Renal cortex interstitium (tissue), 11 donors: ENCODE results near the gene RPS6KC1. TPM values are rescaled to one million over a fixed set of nuclear protein-coding genes. Genes with fewer than 3 reads are reported as not detected.
"Not testable (repeated sequence)": the region's sequence is repeated elsewhere in the genome, so short reads cannot be mapped to it uniquely, and the experiment has no call there.

Experiments
- DNase-seq, 11 donors: peaks; one replicate each; pipeline ENCODE4 v3.0.0-alpha.2; 2013; ENCODE audit warnings: low read depth in 9 of 11, low spot score in 4 of 11; ENCODE audit errors: extremely low read depth in 1 of 11
- polyA plus RNA-seq, 3 donors: library from polyadenylated mRNA; unstranded; fragments of 120-200 nt; gene quantifications; one replicate each; pipeline ENCODE4 v1.2.1, GENCODE V29; 2013; ENCODE audit not compliant: insufficient read length in 3 of 3

The RPS6KC1 gene
- polyA plus RNA-seq, 3 donors: 21.9 to 23.5 (median 22.6) TPM

- no peak for DNase-seq
Measured at GRCh38 chr1:213099682-213100399, 48.8 kb downstream of the RPS6KC1 start.

GRCh38 chr1:213100565-213100964 is 49.5 kb downstream of the RPS6KC1 start:
- DNase-seq: not testable (repeated sequence)

- DNase-seq: no peak
Measured at GRCh38 chr1:213103377-213104306, 52.6 kb downstream of the RPS6KC1 start.

DNA sequence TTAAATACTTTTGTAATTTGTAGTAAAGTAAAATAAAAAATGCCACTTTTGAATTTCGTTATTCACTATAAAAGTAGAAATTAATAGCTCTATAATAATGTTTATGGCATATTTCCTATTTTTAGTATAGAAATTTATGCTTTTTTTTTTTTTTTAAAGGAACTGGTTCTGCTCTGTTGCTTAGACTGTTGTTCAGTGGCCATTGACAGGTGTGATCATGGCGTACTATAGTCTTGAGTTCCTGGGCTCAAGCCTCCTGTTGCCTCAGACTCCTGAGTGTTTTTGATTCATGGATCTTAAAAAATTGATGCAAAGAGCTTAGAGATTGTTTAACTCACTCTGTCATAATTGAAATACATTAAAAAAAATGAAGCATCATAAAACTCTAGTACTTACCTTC is 53.6 kb downstream of the RPS6KC1 start:
- DNase-seq: no peak

DNA sequence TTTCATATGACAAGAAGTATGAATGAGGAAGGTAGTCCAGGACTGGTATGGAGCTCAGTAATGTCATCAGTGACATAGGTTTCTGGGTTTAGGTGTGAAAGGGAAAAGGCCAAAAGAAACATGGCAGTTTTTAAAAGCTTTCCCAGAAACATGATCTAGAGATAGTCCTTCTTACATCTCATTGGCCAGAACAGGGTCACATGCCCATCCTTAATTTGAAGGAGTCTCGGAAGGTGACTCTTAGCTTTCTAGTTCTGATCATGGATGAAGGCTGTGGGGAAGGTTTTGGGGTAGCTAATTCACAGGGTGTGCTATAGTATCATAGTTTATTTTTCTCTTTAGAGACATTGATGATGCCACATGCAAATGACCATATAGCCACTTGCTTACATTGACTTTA is 55.3 kb downstream of the RPS6KC1 start:
- DNase-seq: no peak

DNA sequence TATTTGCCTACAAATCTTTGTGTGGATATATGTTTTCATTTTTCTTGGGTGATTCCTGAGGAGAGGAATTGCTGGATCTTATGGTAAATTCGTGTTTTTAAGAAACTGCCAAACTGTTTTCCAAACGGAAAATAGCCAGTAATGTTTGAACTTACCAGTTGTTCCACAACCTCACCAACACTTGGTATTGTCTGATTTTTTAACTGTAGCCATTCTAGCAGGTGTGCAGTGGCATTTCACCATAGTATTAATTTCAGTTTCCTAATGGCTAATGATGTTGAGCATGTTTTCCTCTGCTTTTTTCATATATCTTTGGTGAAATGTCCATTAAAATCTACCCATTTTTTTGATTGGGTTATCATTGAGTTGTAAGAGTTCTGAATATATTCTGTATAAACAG is 56.6 kb downstream of the RPS6KC1 start:
- DNase-seq: no peak

GRCh38 chr1:213110349-213111300 is 59.6 kb downstream of the RPS6KC1 start:
- no peak for DNase-seq

- DNase-seq: no peak
Measured at GRCh38 chr1:213111502-213111901, 60.5 kb downstream of the RPS6KC1 start.

GRCh38 chr1:213112723-213113122 is 61.7 kb downstream of the RPS6KC1 start:
- DNase-seq: not testable (repeated sequence)

GRCh38 chr1:213117699-213118180 is 66.7 kb downstream of the RPS6KC1 start:
- DNase-seq: not testable (repeated sequence)

DNA sequence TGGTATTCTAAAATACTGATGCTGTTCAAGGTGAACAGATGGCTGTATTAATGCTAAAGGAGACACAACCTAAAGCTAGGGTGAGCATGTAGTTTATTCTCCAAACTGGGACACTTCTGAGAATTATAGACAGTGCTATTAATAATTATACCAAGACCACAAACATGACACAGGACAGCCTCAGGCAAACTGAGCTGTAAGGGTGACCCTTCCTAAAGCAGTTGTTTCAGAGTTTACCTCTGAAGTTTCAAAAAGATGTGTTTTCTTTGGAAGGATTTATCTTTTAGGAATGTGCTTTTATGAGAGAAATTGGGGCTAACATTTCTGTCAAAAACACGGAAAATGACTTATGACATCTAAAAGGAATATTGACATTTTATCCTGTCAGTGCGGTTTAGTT is 68.8 kb downstream of the RPS6KC1 start:
- no peak for DNase-seq

GRCh38 chr1:213120386-213120785 is 69.3 kb downstream of the RPS6KC1 start:
- DNase-seq: no peak

- DNase-seq: no peak
Measured at GRCh38 chr1:213120961-213121360, 69.9 kb downstream of the RPS6KC1 start.

DNA sequence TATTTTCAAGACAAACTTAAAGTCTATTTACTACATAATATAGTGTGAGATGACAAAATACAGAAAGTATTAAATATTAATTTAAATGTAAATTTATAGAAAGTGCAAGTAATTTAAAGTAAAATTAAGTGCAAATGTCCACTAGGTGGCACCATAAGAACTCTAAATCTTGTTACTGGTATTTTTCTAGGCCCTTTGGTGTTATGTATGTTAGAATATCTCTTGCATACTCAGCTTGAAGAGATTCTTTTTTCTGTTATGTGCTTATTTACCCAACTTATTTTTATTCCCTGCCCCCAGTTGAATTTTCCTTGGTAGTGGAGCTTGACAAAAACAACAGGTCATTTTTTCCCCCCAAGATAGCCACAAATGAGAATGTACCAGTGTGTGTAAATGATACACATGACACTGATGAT is 71.5 kb downstream of the RPS6KC1 start:
- DNase-seq: peak in 10 of 11 donors; percentile 6 to 39 (median 17)

DNA sequence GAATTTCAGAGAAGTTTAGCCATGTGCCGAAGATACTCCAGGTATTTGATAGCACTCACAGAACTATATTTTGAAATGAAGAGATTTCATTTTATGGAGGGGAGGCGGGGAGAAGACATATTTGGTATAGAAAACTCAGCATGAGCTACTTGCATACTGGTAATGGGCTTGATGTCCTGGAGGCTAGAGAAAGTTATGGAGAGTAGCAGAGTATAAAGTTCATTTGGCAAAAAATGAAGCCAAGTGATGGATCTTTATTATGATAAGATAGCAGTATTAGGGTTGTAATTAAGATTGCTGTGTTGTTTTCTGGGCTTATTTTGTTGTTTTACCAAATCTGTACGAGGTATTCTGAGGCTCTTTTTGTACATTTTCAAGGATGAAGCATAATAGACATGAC is 72.0 kb downstream of the RPS6KC1 start:
- no peak for DNase-seq

DNA sequence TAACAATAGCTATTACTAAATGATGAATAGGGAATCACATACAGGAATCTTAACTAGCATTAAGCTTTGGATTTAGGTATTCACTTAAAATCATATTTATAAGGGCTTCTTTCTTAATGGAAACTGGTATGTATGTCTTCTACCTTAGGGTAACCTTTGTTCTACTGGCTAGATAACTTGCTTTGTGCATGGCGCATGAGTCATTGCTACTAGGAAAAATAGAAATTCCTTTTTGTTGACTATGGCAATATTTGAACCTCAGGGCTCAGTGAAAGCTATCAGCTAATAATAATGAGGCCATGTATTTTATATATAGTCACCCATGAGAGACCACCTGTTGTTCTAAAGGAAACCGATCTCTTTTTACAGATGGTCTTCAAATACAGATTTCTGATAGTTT is 72.5 kb downstream of the RPS6KC1 start:
- no peak for DNase-seq

DNA sequence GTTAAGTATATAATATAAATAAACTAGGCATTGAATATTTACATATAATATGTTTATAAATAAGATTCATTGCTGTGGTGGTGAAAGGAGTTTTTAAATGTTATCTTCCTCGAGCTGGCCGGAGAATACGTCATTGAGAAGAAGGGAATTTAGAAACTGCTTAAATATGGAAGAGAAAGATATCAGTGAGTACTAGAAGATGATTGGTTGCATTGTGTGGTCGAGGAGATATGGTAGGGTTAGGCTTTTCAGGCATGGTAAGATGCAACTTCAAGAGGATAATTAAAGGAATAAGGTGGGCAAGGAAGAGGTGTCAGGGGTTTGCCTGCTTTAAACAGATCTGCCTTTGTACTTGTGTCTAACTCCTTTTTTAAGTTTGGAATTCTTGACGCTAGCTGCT is 73.5 kb downstream of the RPS6KC1 start:
- DNase-seq: no peak

- no peak for DNase-seq
Measured at GRCh38 chr1:213125643-213126042, 74.6 kb downstream of the RPS6KC1 start.

- DNase-seq: no peak
Measured at GRCh38 chr1:213127074-213127473, 76.0 kb downstream of the RPS6KC1 start.
